Panc1 (cell line): ENCODE data around the gene OR10H3. TPM values are rescaled to one million over a fixed set of nuclear protein-coding genes. Genes with fewer than 3 reads are reported as not detected.

Experiments used
- ATAC-seq: fragments of 200-7000 bp; cut with Tn5 transposase; 2 replicates; pipeline ENCODE4 v1.9.1; 2020; ENCODE audit warnings: mild to moderate bottlenecking, moderate library complexity
- BruUV-seq: library from RNA; stranded (reverse); fragments of 400-500 nt; replicated peaks from 2 replicates; lab custom pipeline; 2021; lab: Mats Ljungman, UMichigan
- CTCF ChIA-PET: fragments of 300-600 bp; sonication (Branson Sonifier 250); formaldehyde crosslinking; loops from one replicate; lab custom pipeline; 2022; ENCODE audit warnings: antibody characterized with exemption; lab: Charles Lee
- POLR2A ChIA-PET: fragments of 300-600 bp; sonication (Branson Sonifier 250); formaldehyde crosslinking; loops from one replicate; lab custom pipeline; 2022; ENCODE audit warnings: antibody characterized with exemption; lab: Charles Lee
- DNase-seq: peaks from one replicate; pipeline ENCODE4 v3.0.0-alpha.2; 2010; ENCODE audit warnings: low read depth, low spot score
- H3K27ac ChIP-seq: 2 replicates; pipeline ENCODE4 v1.5.1; 2011; ENCODE audit warnings: mild to moderate bottlenecking, low read length, inconsistent platforms
- H3K27me3 ChIP-seq: fragments of 200-500 bp; sonication (Bioruptor generic); 2 replicates; pipeline ENCODE4 v1.6.0; 2014; ENCODE audit warnings: low read length, inconsistent platforms; ENCODE audit not compliant: control insufficient read depth, insufficient read depth
- H3K36me3 ChIP-seq: fragments of 200-500 bp; sonication (Bioruptor generic); 2 replicates; pipeline ENCODE4 v1.5.1; 2014; ENCODE audit warnings: inconsistent platforms, mild to moderate bottlenecking, low read length, moderate library complexity; ENCODE audit not compliant: control insufficient read depth, insufficient read depth
- H3K4me1 ChIP-seq: 2 replicates; pipeline ENCODE4 v1.5.1; 2011; ENCODE audit warnings: inconsistent platforms, mild to moderate bottlenecking, low read length, moderate library complexity; ENCODE audit not compliant: control insufficient read depth, insufficient read depth
- H3K4me3 ChIP-seq, 2 experiments: 2 replicates each; pipeline ENCODE4 v1.5.1; 2011 to 2012; ENCODE audit warnings: low read depth in 2 of 2, low read length in 2 of 2, mild to moderate bottlenecking in 2 of 2, inconsistent platforms in 1 of 2, moderate library complexity in 1 of 2
- H3K9me3 ChIP-seq: fragments of 200-500 bp; sonication (Bioruptor generic); 2 replicates; pipeline ENCODE4 v1.5.1; 2014; ENCODE audit warnings: low read depth, mild to moderate bottlenecking, inconsistent platforms, low read length, moderate library complexity; ENCODE audit not compliant: control insufficient read depth, insufficient read depth
- CTCF ChIP-seq: fragments of 450-650 bp; IDR thresholded peaks from 2 replicates; pipeline ENCODE4 v1.5.1; 2017; ENCODE audit warnings: mild to moderate bottlenecking
- POLR2AphosphoS5 ChIP-seq: IDR thresholded peaks from 2 replicates; pipeline ENCODE4 v1.6.1; 2012; ENCODE audit warnings: mild to moderate bottlenecking, low read depth, low read length, moderate library complexity
- SIN3A ChIP-seq: IDR thresholded peaks from 2 replicates; pipeline ENCODE4 v1.6.1; 2012; ENCODE audit warnings: low read depth, mild to moderate bottlenecking, low read length, moderate library complexity, borderline replicate concordance; ENCODE audit not compliant: insufficient read depth
- TCF7L2 ChIP-seq: IDR thresholded peaks from 2 replicates; pipeline ENCODE4 v1.6.1; 2011; ENCODE audit warnings: mild to moderate bottlenecking, low read depth, low read length, inconsistent platforms
- in situ Hi-C: cut with HindIII; loops from 2 replicates; pipeline ENCODE4 v1.10.0; 2016; ENCODE audit warnings: low sequenced_read_pairs, low pct_unique_long_range_greater_than_20kb
- intact Hi-C: fragments of 100-400 bp; cut with micrococcal nuclease; formaldehyde crosslinking; loops from one replicate; pipeline ENCODE4 v1.10.0; 2022; ENCODE audit not compliant: unreplicated experiment
- total RNA-seq: library from RNA; stranded (reverse); gene quantifications from one replicate; pipeline ENCODE4 v1.2.1, GENCODE V29; 2021; ENCODE audit not compliant: unreplicated experiment
- TF ChIP-seq, protein P1 (sequence below), 2 experiments: IDR thresholded peaks; 2 replicates each; pipeline ENCODE4 v1.6.1; 2011 to 2012; ENCODE audit warnings: low read depth in 2 of 2, control low read depth in 1 of 2, low read length in 1 of 2, mild to moderate bottlenecking in 1 of 2, moderate library complexity in 1 of 2; ENCODE audit not compliant: insufficient read depth in 1 of 2

OR10H3 gene
- total RNA-seq, 1 experiment from 2014 or later = not detected

- H3K27me3 ChIP-seq = no peaks in the 10 kb centered on the region; the same call in 1 of the 2 replicates
- ChIA-PET CTCF (no interaction called here), POLR2A (no interaction called here)
- H3K36me3 ChIP-seq = no peaks in the 10 kb centered on the region
- ATAC-seq (no peak), DNase-seq (no peak)
- BruUV-seq = no TSS peak
- intact Hi-C loops (no loop called here), in situ Hi-C loops (no loop called here)
- H3K4me1 ChIP-seq = no peaks in the 10 kb centered on the region
- H3K27ac ChIP-seq = no peak overlapping the region
- TF ChIP-seq SIN3A = no peak
- no peak for TF ChIP-seq CTCF
- H3K9me3 ChIP-seq = no peaks in the 10 kb centered on the region
- H3K4me3 ChIP-seq = no peak overlapping the region
Observed at GRCh38 chr19:15776991-15777970, 39.5 kb downstream of the OR10H3 start.

DNA sequence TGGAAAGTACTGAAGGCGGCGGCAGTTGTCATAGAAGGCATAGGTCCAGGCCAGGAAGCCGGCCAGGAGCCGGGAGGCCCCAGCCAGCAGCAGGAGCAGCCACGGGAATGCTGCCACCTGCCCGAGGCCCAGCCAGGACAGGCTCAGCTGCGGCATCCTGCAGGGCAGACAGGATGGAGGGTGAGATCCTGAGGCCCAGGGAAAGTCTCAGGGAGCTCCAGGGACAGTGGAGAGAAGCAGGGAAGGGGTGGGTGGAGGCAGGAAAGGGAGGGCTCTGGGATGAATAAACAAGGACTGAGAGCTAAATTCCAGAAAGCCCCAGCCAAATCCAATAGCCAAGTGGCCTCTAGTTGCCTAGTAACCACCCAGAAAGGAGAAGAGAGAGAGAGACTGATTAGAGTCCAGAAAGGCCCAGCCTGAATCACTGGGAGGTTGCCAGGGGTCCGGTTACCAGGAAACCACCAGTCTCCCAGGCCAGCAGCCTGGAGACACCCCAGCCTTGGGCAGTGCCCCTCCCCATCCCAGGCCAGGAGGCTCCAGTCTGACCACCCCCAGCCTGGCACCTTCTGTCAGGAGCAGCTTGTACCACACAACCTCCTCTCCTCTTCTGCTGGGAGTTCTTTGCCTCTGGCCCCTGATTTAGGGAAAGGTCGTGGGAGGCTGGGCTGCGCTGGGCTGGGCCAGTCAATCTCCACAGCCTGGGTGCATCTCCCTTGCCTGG is 42.1 kb downstream of the OR10H3 start:
- ATAC-seq = peak; percentile 63

More for the DNA sequence above, 42.1 kb downstream of the OR10H3 start:
- no peaks in the 10 kb centered on the region for H3K36me3 ChIP-seq
- intact Hi-C loops (no loop called here), in situ Hi-C loops (no loop called here)
- no peak overlapping the region for H3K4me3 ChIP-seq
- no peaks in the 10 kb centered on the region for H3K4me1 ChIP-seq
- H3K27ac ChIP-seq = no peak overlapping the region
- CTCF ChIA-PET = no interaction called here
- H3K9me3 ChIP-seq = no peaks in the 10 kb centered on the region
- BruUV-seq = no TSS peak
- DNase-seq = no peak
- POLR2A ChIA-PET = no interaction called here
- H3K27me3 ChIP-seq = no peaks in the 10 kb centered on the region; the same call in 1 of the 2 replicates
- TF ChIP-seq TCF7L2 (no peak), CTCF (no peak), POLR2AphosphoS5 (no peak), SIN3A (no peak)
- TF ChIP-seq, protein P1, sequence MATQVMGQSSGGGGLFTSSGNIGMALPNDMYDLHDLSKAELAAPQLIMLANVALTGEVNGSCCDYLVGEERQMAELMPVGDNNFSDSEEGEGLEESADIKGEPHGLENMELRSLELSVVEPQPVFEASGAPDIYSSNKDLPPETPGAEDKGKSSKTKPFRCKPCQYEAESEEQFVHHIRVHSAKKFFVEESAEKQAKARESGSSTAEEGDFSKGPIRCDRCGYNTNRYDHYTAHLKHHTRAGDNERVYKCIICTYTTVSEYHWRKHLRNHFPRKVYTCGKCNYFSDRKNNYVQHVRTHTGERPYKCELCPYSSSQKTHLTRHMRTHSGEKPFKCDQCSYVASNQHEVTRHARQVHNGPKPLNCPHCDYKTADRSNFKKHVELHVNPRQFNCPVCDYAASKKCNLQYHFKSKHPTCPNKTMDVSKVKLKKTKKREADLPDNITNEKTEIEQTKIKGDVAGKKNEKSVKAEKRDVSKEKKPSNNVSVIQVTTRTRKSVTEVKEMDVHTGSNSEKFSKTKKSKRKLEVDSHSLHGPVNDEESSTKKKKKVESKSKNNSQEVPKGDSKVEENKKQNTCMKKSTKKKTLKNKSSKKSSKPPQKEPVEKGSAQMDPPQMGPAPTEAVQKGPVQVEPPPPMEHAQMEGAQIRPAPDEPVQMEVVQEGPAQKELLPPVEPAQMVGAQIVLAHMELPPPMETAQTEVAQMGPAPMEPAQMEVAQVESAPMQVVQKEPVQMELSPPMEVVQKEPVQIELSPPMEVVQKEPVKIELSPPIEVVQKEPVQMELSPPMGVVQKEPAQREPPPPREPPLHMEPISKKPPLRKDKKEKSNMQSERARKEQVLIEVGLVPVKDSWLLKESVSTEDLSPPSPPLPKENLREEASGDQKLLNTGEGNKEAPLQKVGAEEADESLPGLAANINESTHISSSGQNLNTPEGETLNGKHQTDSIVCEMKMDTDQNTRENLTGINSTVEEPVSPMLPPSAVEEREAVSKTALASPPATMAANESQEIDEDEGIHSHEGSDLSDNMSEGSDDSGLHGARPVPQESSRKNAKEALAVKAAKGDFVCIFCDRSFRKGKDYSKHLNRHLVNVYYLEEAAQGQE (IDR thresholded peaks at IDR 0.05; ENCODE audit: insufficient read depth in 1 of 2, low read depth in 2 of 2, low read length in 1 of 2) = no peak
